ENCODE results near the gene MAP3K5. TPM values are rescaled to one million over a fixed set of nuclear protein-coding genes. Genes with fewer than 3 reads are reported as not detected.

MAP3K5 gene
- total and polyA plus RNA-seq, 9 donors: 37.0 to 217 (median 80.2) TPM

DNA sequence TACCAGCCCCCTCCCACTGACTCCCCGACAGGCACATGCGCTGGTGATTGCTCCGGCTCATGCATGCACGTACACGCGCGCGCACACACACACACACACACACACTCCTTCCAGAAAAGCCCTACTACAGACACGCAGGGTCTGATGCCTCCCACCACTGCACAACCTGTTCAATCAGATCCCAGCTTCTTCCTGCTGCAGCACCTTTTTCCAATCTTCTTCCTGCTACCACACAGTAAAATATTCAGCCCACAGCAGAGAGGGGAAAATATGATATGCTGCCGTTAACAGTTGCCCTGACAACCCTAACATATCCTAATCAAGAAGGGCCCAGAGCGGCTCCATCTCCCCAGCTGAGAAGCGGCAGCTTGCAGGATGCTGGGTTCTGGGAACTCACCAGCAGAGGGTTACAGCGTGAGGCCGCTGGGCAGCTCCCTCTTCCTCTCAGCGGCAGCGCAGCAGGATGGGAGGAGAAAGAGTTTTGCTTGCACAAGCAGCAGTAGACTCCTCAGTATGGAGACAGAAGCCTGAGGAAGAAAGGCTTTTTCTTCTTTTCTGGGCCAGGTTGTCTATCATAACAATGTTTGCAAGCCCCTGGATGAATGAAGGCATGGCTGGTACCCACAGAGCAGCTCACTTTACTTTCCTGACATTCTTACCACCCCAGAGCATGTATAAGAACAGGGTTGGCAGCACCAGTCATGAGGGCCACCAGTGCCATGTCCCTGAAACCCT lies 265.9 kb downstream of the MAP3K5 start:
- peak; percentile 25 to 62 (median 49) for DNase-seq
- Histone ChIP-seq H3K36me3 (no peaks in the 10 kb centered on the region), H3K4me1 (ENCODE audit: insufficient read depth) (peaks cover 7% of the 10 kb centered on the region), H3K4me3 (no peak overlapping the region), H3K27me3 (no peaks in the 10 kb centered on the region), H3K9me3 (no peaks in the 10 kb centered on the region), H3K27ac (no peak overlapping the region)
- TF ChIP-seq EP300 (IDR thresholded peaks at IDR 0.05) (no peak), POLR2A (IDR thresholded peaks at IDR 0.05) (no peak)
- TF ChIP-seq, protein P1, sequence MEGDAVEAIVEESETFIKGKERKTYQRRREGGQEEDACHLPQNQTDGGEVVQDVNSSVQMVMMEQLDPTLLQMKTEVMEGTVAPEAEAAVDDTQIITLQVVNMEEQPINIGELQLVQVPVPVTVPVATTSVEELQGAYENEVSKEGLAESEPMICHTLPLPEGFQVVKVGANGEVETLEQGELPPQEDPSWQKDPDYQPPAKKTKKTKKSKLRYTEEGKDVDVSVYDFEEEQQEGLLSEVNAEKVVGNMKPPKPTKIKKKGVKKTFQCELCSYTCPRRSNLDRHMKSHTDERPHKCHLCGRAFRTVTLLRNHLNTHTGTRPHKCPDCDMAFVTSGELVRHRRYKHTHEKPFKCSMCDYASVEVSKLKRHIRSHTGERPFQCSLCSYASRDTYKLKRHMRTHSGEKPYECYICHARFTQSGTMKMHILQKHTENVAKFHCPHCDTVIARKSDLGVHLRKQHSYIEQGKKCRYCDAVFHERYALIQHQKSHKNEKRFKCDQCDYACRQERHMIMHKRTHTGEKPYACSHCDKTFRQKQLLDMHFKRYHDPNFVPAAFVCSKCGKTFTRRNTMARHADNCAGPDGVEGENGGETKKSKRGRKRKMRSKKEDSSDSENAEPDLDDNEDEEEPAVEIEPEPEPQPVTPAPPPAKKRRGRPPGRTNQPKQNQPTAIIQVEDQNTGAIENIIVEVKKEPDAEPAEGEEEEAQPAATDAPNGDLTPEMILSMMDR (IDR thresholded peaks at IDR 0.05): no peak
- intact Hi-C loops (cut with DNase I): no loop called here
- 19 to 25% (median 21%) methylated on average over 16 of the region's 16 CpGs for WGBS, 3 donors

DNA sequence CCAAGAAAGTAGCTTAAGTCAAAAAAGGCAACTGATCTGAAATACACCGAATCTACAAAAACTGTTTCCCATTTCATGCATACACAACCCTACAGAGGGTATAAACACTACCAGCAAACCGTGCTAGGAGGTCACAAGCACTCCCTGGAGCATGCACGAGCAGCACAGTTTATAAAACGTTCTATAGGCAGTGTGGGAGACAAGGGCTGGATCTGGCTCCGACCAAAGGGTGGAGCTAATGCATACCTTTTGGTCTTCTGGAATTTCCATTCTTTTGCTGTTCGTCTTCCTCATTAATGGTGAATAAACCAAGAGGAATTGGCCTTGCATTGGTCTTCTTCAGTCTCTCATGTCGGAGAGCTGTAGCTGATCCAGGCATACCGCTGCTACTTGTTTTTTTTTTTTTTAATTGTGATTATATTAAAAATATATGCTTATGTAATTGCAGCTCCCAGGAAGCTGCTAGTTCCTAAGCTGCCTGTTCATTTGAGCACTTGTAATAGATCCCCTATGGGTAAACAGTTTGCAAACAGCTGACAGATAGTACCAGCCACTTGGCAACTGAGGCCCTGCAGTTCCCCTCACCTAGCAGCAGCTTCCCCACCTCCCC lies 266.6 kb downstream of the MAP3K5 start:
- intact Hi-C loops (cut with DNase I): no loop called here
- TF ChIP-seq, protein P1 (IDR thresholded peaks at IDR 0.05): no peak
- TF ChIP-seq POLR2A (IDR thresholded peaks at IDR 0.05) (no peak), EP300 (IDR thresholded peaks at IDR 0.05) (no peak)
- H3K27ac ChIP-seq: no peak overlapping the region

DNA sequence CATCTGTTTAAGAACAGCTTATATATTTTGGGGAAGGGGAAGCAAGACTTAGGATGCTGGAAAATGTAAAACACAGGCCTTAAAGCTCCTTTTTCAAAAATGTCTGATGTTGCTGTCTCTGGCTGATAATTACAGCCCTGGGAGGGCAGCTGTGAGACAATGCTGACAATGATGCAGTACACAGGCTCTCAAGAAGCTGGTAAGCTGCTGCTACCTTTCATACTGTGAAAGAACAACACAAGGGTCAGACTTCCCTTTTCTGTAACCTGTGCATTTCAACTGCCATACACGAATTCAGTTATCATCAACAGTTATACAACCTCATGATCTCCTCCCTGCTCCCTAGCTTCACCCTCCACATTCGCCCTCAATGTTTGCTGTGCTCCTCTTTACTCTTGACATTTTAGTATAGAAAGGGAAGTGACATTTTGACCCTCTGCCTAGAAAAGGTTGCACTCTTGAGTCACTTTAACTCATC lies 267.3 kb downstream of the MAP3K5 start:
- Histone ChIP-seq H3K4me1 (ENCODE audit: insufficient read depth) (peaks cover 7% of the 10 kb centered on the region), H3K9me3 (no peaks in the 10 kb centered on the region), H3K36me3 (no peaks in the 10 kb centered on the region), H3K27me3 (no peaks in the 10 kb centered on the region), H3K27ac (no peak overlapping the region), H3K4me3 (no peak overlapping the region)
- TF ChIP-seq, protein P1 (IDR thresholded peaks at IDR 0.05): no peak
- 77 to 87% (median 83%) methylated on average over 2 of the region's 2 CpGs for WGBS, 3 donors
- intact Hi-C loops (cut with DNase I): no loop called here
- DNase-seq: no peak

More for the DNA sequence above, 266.6 kb downstream of the MAP3K5 start:
- Histone ChIP-seq H3K9me3 (no peaks in the 10 kb centered on the region), H3K36me3 (no peaks in the 10 kb centered on the region), H3K4me1 (ENCODE audit: insufficient read depth) (peaks cover 7% of the 10 kb centered on the region), H3K27me3 (no peaks in the 10 kb centered on the region), H3K4me3 (no peak overlapping the region)
- no peak for DNase-seq
- 62 to 64% (median 62%) methylated on average over 8 of the region's 8 CpGs for WGBS, 3 donors

DNA sequence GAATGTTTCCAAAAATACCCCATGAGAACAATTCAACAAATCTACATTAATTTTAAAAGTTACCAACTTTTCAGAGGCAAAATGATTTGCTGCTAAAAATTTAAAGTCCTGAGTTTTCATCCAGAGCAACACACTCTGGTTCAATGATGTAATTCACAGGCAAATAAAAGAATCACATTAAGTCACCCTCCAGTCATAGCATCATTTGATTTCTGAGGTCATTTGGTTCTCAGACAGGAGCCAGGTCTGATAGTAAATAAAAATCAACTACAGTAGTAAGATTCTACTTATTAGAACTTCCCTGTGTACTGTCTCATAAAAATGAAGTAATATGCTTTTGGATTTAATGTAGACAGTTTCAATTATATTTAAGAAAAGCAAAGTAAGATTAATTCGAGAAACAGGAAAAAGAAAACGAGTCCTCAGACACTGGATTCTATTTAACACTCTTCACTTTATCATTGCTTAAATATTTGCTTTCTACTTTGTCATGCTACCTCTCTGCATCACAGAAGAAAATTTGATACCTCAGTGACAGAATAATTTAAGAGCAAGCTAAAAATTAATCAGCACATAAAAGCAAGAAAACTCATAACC lies 267.8 kb downstream of the MAP3K5 start:
- no peak overlapping the region for H3K27ac ChIP-seq
- H3K4me1 ChIP-seq (ENCODE audit: insufficient read depth): peaks cover 7% of the 10 kb centered on the region
- DNase-seq: no peak
- no peak overlapping the region for H3K4me3 ChIP-seq
- intact Hi-C loops (cut with DNase I): no loop called here
- WGBS, 3 donors: 60 to 74% (median 72%) methylated on average over 2 of the region's 2 CpGs
- H3K9me3 ChIP-seq: no peaks in the 10 kb centered on the region
- no peaks in the 10 kb centered on the region for H3K27me3 ChIP-seq
- TF ChIP-seq EP300 (IDR thresholded peaks at IDR 0.05) (no peak), POLR2A (IDR thresholded peaks at IDR 0.05) (no peak)
- TF ChIP-seq, protein P1 (IDR thresholded peaks at IDR 0.05): no peak
- no peaks in the 10 kb centered on the region for H3K36me3 ChIP-seq
